Pancreas (tissue), 10 donors: Measurements from ENCODE around the gene AOPEP. TPM values are rescaled to one million over a fixed set of nuclear protein-coding genes. Genes with fewer than 3 reads are reported as not detected.

Experiments
- ATAC-seq, 4 donors: fragments of 200-7000 bp; cut with Tn5 transposase; one replicate each; pipeline versions ENCODE4 v1.8.0 to v1.9.1; 2020; ENCODE audit warnings: mild to moderate bottlenecking in 4 of 4, moderate library complexity in 4 of 4
- DNase-seq, 6 donors: peaks; one replicate each; pipeline ENCODE4 v3.0.0-alpha.2; 2020
- FAIRE-seq: peaks from 2 replicates; lab custom pipeline; 2012; peaks lifted over from hg19 to GRCh38; lab: Jason Lieb, UNC
- H3K27ac ChIP-seq, 4 donors: fragments of 200-600 bp; sonication (generic); 1 replicate in 3 of 4; 2 replicates in 1 of 4; pipeline versions ENCODE4 v1.5.0 to v1.8.0; 2020
- H3K27me3 ChIP-seq, 4 donors: fragments of 200-600 bp; one replicate each; pipeline ENCODE4 v1.8.0; 2021
- H3K36me3 ChIP-seq, 3 donors: fragments of 200-600 bp; sonication (generic) in 1 of 3; one replicate each; pipeline versions ENCODE4 v1.5.0 to v1.8.0; 2020 to 2021
- H3K4me1 ChIP-seq, 3 donors: fragments of 200-600 bp; one replicate each; pipeline ENCODE4 v1.8.0; 2021
- H3K4me3 ChIP-seq, 4 donors: fragments of 200-600 bp; sonication (generic) in 2 of 4; one replicate each; pipeline versions ENCODE4 v1.5.0 to v1.8.0; 2020 to 2021
- H3K9me3 ChIP-seq, 4 donors: fragments of 200-600 bp; one replicate each; pipeline ENCODE4 v1.8.0; 2021
- CTCF ChIP-seq, 4 donors: fragments of 200-600 bp; sonication (generic) in 3 of 4; IDR thresholded peaks; one replicate each; pipeline versions ENCODE4 v1.5.0 to v1.8.0; 2021; ENCODE audit warnings: antibody characterized with exemption in 4 of 4
- WGBS, 2 donors: extraction: QIAGEN DNeasy Blood & Tissue Kit; methylation state at CpG; one replicate each; pipeline ENCODE4 v1.1.7; 2013; 5-methylcytosine and 5-hydroxymethylcytosine counted together
- intact Hi-C, 3 donors: fragments of 100-400 bp; cut with DNase I; formaldehyde crosslinking; loops; one replicate each; pipeline versions ENCODE4 v1.11.1 to v1.14.2; 2022
- polyA plus RNA-seq, 2 donors: library from polyadenylated mRNA; stranded (reverse); fragments of 200-250 nt; gene quantifications; one replicate each; pipeline ENCODE4 v1.2.3, GENCODE V29; 2013
- total RNA-seq, 6 donors: library from RNA; stranded (reverse); fragmentation: NEBNext Ultra II Directional in 4 of 6; extraction: Animal tissue kit (Norgen Biotek cat#: 25700) in 4 of 6; gene quantifications; one replicate each; pipeline versions ENCODE4 v1.2.1 to v1.2.4, GENCODE V29; 2021 to 2023
- donor health status: healthy with polysubstance abuse.
- donor health status: DM: no; HTN: no; CAD: no; lungs with moderate emphysema.
- donor health status: DM: no; HTN: no; CAD: no.
- donor health status: control.
- donor health status: control.
- donor health status: Bipolar disorder and iron deficiency.
- donor health status: DM: yes; HTN: yes; CAD: no.
- donor health status: DM: no; HTN: no; CAD: no.
- donor health status: DM: no; HTN: no; CAD: no.
- donor health status: DM: yes; HTN: yes; CAD: no.

Gene AOPEP
- total and polyA plus RNA-seq, 8 donors = 50.5 to 140 (median 76.7) TPM

GRCh38 chr9:94720846-94721549 is 5.5 kb upstream of the AOPEP start:
- H3K27me3 ChIP-seq = no peaks in the 10 kb centered on the region
- no peaks in the 10 kb centered on the region for H3K36me3 ChIP-seq
- intact Hi-C loops = no loop called here
- no peak for FAIRE-seq
- H3K4me1 ChIP-seq = no peaks in the 10 kb centered on the region
- TF ChIP-seq CTCF (IDR thresholded peaks at IDR 0.05) = no peak
- H3K4me3 ChIP-seq = no peak overlapping the region
- WGBS, 2 donors = 90 to 97% methylated on average over 5 of the region's 5 CpGs
- no peaks in the 10 kb centered on the region for H3K9me3 ChIP-seq
- ATAC-seq = no peak
- no peak for DNase-seq
- H3K27ac ChIP-seq = no peak overlapping the region

GRCh38 chr9:94721754-94722153 is 4.7 kb upstream of the AOPEP start:
- ATAC-seq (no peak), FAIRE-seq (no peak), DNase-seq (no peak)
- 88 to 91% methylated on average over 2 of the region's 2 CpGs for WGBS, 2 donors
- Histone ChIP-seq H3K9me3 (no peaks in the 10 kb centered on the region), H3K4me3 (no peak overlapping the region), H3K36me3 (no peaks in the 10 kb centered on the region), H3K27ac (no peak overlapping the region), H3K27me3 (no peaks in the 10 kb centered on the region), H3K4me1 (no peaks in the 10 kb centered on the region)
- intact Hi-C loops = no loop called here
- no peak for TF ChIP-seq CTCF (IDR thresholded peaks at IDR 0.05)

GRCh38 chr9:94725293-94725692 is 1.2 kb upstream of the AOPEP start:
- Histone ChIP-seq H3K4me1 (peaks cover 0 to 6% (median 0%) of the 10 kb centered on the region in 3 donors), H3K4me3 (no peak overlapping the region), H3K27me3 (no peaks in the 10 kb centered on the region), H3K9me3 (no peaks in the 10 kb centered on the region), H3K27ac (no peak overlapping the region), H3K36me3 (no peaks in the 10 kb centered on the region)
- TF ChIP-seq CTCF (IDR thresholded peaks at IDR 0.05) = no peak
- ATAC-seq (no peak), FAIRE-seq (no peak), DNase-seq (no peak)
- intact Hi-C loops = no loop called here
- 85 to 90% methylated on average over 3 of the region's 3 CpGs for WGBS, 2 donors

GRCh38 chr9:94728719-94729118 is 2.2 kb downstream of the AOPEP start:
- intact Hi-C loops = no loop called here
- Histone ChIP-seq H3K4me1 (peaks cover 0 to 6% (median 0%) of the 10 kb centered on the region in 3 donors), H3K4me3 (no peak overlapping the region), H3K36me3 (no peaks in the 10 kb centered on the region), H3K9me3 (no peaks in the 10 kb centered on the region), H3K27me3 (no peaks in the 10 kb centered on the region), H3K27ac (no peak overlapping the region)
- ATAC-seq (no peak), FAIRE-seq (no peak), DNase-seq (no peak)
- TF ChIP-seq CTCF (IDR thresholded peaks at IDR 0.05) = no peak
- WGBS, 2 donors = 73 to 78% methylated on average over 6 of the region's 6 CpGs

- Histone ChIP-seq H3K36me3 (no peaks in the 10 kb centered on the region), H3K4me1 (peaks cover 0 to 6% (median 1%) of the 10 kb centered on the region in 3 donors), H3K27me3 (no peaks in the 10 kb centered on the region), H3K4me3 (no peak overlapping the region), H3K9me3 (no peaks in the 10 kb centered on the region), H3K27ac (no peak overlapping the region)
- no peak for FAIRE-seq
- WGBS, 2 donors = 95 to 98% methylated on average over 3 of the region's 3 CpGs
- no peak for DNase-seq
- intact Hi-C loops = no loop called here
- TF ChIP-seq CTCF (IDR thresholded peaks at IDR 0.05) = no peak
- ATAC-seq = no peak
These were observed 2.7 kb downstream of the AOPEP start for GRCh38 chr9:94729199-94729598.
